NCI-H1694 treated with DMSO at 0.1 percent for 48 hours (cell line): ENCODE results near the gene LPCAT3.
A peak's percentile ranks its signal among the peaks of the same experiment; 100 is the strongest.

Experiments used
- DNase-seq: peaks from one replicate; lab custom pipeline; 2025; lab: John Stamatoyannopoulos, UW

The LPCAT3 gene

DNA sequence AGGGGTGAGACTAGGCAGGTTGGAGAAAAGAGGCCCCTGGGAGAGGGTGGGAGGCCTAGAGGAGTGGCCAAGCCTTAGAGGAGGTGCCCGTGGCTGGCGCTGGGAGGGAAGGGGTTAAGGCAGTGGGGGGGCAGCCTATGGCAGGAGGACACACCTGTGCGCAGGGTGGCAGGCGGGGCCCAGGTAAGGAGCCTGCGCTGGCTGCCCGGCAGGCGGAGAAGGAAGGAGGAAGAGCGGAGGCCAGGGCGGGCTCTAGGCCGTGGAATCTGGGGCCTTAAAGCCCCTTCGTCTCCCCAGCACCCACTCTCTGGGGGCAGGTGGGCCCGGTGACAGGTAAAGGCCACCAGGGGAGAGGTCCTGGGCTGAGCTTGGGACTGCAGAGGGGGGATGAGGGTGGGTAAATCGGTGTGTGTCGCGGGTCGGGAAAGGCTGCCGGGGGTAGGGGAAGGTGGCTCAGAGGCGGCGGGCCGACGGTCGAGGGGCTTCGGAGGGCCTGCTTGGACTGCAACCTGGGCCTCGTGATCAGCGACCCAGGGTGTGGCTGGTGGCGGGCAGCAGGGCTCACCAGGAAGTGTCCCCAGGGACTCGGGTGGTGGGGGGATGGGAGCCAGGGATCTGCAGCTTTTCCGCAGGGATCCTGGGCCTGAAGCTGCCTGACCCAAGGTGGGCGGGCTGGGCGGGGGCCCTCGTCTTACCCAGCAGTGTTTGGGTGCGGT, 55.1 kb downstream of the LPCAT3 start:
- no peak for DNase-seq

DNA sequence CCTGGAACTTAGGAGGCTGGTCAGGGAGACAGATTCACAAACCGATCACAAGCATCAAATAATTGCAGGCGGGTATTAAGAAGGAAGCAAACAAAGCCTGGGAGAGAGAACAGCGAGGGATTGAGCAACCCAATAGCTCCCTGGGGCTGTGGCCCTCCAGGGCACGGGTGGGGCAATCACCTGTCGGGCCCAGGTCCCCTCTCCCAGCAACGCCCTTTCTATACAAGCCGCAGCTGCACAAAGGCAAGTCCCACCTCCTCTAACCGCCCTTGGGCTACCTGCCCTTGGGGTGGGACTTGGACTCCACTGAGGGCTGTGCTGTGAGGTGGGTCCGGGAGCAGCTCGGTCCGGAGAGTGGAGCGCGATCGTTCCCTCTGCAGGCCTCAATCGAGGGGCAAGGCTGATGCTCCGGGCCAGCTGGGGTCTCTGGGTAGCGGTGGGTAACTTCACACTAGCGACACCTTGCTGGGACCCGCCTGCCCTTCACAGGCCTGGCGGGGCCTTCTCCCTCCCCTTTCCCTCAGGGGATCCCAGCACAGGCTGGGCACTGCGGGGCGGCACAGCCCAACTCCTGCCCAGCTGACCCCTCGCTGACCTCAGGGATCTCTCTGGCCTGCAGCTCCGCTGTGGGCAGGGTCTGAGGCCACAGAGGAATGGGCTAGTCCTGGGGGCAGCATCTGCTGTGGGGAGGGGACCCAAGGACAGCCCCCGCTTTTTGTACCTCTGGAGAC, 55.8 kb downstream of the LPCAT3 start:
- no peak for DNase-seq

DNA sequence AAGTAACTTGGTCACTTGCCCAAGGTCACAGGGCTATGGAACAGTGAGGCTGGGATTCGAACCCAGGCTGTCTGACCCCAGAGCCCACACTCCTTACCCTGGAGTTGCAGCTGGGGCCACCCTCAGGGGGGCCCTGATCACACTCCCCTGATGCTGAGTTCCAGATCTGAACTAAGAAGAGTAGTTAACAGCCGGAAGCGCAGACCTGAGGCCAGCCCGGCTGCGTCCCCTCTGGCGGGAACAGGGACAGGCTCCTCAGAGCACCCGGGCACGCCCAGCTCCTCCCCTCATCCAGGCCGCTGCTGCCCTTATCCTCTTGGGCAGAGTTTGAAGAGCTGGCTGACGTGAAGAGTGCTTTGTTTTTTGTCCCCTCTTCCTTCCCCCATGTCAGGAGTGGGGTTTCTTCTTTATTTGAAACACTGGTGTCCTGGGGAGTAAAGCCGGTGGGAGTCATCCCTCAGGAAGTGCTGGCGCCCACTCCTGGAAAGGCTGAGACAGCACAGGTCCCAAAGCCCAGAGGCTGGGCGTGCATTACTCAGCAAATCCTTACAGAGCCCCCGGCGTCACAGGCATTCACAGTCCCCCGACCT, 56.5 kb downstream of the LPCAT3 start:
- DNase-seq, result peak; percentile 83

DNA sequence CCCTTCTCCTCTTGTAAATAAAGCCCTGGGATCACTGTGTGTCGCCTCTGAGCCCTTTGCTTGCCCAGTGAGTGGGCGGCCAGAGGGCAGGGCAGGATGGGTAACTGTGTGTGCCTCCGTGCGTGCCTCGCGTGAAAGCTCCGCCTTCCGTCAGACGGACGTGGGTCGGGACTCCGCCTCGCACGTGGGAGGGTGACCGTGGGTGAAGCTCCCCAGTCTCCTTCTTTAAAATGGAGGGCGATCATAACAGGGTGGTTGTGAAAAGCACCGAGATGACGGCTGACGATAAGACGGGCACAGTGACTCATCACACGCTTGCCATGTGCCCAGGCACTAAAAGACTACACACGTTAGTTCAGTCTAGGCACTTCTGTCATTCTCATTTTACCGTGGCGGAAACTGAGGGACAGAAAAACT, 57.0 kb downstream of the LPCAT3 start:
- no peak for DNase-seq

DNA sequence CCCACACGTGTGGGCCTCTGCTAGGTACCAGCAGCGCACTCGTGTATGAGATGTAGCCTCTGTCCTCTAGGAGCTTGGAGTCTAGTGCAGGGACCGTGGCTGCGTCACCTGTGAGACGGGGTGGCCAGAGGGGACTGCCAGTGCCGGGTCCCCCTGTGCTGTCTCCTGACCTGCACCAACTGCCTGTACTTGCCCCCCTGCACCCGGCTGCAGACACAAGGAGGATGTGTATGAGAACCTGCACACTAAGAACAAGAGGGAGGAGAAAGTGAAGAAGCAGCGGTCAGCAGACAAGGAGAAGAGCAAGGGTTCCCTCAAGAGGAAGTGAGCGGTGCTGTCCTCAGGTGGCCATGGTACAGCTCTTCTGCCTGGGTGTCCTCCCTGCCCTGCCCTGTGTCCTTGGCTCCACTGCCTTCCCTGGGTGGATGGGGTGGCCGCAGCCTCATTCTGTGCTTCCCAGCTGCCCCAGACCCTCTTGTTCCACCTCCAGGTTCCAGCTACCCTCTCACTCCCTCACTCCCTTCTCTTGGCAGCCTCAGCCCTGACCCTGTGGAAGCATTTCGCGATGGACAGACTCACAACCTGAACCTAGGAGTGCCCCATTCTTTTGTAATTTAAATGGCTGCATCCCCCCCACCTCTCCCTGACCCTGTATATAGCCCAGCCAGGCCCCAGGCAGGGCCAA, 57.5 kb downstream of the LPCAT3 start:
- no peak for DNase-seq

DNA sequence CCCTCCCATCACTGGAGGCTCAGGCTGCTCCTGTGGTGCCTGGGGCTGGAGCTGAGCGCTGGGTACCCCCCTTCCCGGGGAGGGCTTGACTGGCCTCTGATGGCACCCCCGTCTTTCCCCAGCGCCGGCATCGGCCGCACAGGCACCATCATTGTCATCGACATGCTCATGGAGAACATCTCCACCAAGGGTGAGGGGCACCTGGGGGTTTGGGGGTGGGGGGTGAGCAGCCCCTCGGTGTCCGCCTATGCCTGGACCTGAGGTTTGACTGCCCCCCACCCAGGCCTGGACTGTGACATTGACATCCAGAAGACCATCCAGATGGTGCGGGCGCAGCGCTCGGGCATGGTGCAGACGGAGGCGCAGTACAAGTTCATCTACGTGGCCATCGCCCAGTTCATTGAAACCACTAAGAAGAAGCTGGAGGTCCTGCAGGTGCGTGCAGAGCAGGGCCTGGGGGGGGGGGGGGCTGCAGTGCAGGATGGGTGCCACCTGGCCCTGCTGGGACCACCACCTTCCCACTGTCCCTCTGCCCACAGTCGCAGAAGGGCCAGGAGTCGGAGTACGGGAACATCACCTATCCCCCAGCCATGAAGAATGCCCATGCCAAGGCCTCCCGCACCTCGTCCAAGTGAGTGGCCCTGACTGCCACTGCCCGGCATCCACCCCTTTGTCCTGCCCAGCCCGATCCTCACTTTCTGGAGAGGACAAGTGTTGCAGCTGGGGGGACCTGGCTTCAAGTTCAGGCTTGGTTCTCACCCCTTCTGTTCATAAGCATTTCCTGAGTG, 58.3 kb downstream of the LPCAT3 start:
- DNase-seq, result no peak

DNA sequence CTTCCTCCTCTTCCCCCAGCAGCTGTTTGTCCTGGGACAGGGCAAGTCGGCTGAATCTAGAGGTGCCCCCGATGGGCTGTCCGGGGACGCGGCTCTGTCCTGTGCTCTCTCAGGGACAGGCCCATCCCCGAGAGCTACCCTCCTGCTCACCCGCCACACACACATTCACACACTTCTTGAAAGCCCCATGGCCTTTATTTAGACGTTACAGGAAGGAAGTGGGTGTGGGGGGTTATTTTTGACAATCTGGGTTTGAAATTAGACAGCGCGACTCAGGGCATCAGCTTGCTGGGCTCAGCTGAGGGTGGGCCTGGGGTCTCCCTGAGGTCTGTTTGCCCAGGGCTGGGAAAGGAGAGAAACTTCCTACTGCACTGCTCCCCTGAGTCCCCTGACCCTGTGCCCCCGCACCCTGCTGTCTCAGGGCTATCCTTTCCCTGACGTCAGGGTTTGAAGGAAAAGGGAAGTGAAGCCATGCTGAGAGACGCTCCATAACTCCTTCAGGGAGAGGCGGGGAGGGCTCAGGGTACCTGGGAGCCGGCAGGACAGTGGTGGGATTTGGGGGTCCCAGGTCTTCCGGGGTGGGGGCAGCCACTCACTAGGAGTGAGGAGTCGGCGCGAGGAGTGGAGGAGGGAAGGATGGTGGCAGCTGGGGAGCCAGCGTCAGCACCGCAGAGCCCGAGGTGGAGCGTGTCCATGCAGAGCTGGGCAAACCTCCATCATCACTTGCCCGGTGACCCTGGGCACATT, 59.0 kb downstream of the LPCAT3 start:
- no peak for DNase-seq

DNA sequence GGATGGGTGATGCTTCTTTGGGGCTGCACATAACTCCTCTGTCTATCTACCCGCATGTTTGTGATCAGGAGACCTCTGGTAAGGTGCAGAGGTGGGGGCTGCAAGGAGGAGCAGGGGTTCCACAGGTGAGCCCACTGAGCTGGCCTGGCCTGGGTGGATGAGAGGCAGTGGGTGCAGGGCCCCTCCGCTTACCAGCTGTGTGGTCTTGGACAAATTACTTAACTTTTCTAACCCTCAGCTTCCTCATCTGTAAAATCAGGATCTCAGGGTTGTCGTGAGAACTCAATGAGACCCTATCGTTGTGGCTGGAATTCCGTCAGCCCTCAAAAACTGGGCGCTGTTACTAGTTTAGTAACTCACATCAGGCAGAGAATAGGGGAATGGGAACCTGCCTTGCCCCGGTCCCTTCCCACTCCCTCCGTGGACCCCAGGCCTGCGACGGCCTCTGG, 59.6 kb downstream of the LPCAT3 start:
- no peak for DNase-seq

DNA sequence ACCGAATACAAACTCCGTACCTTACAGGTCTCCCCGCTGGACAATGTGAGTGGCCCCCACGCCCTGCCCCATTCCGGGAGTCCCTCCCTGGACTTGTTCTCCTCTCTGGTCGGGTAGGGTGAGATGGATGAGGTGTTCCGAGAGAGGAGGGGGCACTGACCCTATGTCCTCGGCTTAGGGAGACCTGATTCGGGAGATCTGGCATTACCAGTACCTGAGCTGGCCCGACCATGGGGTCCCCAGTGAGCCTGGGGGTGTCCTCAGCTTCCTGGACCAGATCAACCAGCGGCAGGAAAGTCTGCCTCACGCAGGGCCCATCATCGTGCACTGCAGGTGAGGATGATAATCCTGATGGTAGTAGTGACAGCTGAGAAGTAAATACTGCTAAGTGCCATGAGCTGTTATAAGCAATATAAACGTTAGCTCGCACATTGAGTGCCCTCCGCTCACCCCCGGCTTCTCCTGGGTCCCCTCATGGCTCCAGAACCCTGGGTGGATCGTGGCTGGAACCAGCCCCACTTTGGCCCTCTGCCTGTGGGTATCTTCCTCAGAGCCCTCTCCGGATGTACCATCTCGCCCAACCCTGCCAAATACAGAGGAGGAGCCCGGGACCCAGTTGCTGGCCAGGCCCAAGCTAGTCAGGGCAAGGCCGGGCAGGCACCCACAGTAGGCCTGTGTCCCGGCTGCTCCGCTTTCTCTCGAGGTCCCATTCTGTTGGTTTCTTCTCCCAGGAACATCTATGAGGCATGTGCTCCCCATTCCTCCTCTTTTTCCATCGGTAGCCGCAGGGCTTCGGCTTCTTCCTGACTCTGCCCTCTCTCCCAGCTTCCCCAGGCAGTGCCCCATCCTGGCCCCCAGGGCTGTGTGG, 60.3 kb downstream of the LPCAT3 start:
- DNase-seq, result no peak

DNA sequence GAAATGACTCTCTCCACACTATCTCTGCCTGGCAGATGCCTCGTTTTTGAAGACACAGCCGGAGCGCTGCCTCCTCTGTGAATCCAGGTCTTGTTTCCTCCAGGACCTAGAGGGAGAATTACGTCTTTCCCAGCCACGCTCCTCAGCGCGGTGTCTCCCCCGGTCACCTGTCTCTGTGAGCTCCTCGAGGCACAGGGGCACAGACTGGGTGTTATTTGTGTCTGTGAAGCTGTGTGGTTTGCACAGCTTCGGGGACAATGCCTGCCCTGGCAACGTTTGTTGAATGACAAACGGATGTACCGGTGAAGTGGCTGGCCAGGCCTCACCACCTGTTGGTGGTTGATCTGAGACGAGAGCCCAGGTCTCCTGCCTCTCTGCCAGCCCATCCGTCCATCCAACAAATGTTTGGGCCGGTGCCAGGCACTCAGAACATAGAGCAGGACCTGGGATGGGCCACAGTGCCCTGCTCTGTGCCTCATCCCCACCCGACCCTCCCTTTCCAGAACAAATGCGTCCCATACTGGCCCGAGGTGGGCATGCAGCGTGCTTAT, 61.0 kb downstream of the LPCAT3 start:
- no peak for DNase-seq

DNA sequence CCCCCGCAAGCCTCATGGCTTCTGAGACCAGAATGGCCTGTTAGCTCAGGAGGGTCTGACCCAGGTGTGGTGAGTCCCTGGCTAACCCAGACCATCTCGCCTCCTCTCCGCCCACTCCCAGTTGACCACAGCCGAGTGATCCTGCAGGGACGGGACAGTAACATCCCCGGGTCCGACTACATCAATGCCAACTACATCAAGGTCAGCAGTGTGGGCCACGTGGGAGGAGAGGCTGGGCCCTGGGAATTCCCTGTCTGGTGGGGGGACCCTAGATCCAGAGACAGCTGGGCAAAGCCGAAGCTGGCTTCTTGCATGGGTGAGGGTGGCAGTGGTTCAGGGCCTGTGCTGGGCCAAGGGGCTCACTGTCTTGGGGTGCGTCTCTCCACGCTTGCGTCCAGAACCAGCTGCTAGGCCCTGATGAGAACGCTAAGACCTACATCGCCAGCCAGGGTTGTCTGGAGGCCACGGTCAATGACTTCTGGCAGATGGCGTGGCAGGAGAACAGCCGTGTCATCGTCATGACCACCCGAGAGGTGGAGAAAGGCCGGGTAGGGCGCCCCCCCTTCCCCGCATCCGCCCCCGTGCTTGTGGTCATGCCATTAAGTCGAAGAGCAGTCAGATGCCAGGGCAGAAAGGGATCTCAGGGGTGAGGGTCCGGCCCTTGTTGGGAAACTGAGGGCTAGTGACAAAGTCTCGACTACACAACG, 62.1 kb downstream of the LPCAT3 start:
- DNase-seq, result no peak

DNA sequence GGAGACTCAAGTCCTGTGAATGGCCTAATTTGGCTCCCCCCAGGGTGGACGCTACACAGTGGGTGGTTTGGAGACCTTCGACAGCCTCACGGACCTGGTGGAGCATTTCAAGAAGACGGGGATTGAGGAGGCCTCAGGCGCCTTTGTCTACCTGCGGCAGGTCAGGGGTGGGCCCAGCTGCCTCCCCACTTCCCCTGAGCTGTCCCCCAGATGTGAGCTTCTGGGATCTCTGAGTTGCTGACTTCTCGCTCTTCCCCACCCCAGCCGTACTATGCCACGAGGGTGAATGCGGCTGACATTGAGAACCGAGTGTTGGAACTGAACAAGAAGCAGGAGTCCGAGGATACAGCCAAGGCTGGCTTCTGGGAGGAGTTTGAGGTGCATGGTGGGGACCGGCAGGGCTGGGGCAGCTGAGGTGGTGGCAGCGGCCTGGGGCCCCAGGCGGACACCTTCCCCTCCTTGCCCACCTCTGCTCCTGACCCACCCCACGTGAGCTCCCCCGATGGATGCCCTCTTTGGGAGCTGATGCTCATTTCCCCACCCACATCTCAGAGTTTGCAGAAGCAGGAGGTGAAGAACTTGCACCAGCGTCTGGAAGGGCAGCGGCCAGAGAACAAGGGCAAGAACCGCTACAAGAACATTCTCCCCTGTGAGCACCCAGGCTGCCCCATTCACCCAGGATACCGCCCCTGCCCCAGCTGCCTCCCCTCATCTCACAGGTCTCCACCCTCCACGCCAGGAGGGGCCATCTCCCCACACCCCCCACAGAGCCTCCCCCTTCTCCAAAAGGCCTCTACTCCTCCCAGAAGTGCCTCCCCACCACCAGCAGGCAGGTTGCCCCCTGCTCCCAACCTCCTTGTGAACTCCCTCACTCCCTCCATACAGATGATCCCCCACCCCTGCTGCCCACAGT, 62.9 kb downstream of the LPCAT3 start:
- no peak for DNase-seq

DNA sequence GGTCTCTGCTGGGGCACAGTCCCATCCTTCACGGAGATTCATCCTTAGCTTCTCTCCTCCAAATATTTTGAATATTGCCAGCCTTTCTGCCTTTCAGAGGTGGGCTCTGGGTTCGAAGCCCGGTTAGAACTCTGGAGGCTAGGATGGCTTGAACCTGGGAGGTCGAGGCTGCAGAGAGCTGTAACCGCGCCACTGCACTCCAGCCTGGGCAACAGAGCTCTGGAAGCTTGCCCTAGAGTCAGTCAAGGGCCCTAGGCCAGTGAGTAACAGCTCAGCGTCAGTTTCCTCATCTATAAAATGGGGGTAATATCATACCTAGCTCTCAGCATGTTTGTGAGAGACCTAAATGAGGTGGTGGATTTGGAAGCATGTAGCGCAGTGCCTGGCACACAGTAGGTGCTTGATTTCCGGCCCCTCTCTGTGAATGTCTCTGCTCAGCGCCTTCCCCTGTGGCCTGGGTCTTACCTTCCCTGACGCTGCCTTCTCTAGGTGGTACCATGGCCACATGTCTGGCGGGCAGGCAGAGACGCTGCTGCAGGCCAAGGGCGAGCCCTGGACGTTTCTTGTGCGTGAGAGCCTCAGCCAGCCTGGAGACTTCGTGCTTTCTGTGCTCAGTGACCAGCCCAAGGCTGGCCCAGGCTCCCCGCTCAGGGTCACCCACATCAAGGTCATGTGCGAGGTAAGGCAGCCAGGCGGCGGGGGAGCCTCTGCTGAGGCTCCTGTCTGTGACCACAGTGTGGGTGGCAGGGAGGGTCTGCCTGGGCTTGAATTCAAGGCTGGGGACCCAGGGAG, 63.8 kb downstream of the LPCAT3 start:
- DNase-seq, result no peak

DNA sequence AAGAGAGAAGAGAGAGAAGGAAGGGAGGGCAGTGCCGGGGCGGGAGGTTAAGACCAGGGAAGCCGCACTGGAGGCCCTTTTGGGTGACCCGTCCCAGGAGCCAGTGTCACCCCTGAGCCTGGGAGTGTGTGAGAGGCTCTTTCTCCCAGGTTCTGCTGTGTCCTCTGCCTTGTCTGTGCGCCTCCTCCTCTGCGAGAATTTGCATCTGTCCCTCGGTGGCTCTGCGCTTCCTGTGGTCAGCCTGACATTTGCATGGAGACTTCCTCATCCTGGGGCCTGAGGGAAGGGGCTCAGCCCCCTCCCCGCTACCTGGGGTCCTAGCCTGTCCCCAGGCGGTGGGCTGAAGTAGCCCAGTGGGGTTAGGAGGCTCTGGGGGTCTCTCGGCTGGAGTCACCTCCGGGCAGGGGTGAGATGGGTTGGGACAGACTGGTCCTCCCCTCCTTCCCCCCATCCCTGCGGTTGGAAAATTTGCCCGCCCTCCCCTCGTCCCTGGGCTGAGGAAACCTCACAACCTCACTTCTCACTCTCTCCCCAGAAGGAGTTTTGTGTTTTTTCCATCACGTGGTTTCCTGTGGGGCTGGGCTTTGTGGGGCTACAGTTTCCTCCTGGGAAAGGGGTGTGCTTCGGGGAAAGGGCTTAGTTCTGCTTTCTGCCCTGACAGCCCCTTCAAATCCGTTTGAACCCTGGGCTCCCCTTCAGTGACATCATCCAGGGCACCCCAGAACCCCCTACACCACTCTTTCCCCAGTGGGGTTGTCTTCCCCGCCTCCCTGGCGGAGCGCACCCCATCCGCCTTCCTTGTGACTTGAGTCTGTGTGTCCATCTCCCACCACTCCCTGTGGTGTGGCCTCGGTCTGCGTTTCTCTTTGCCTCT, 64.6 kb downstream of the LPCAT3 start:
- DNase-seq, result no peak

DNA sequence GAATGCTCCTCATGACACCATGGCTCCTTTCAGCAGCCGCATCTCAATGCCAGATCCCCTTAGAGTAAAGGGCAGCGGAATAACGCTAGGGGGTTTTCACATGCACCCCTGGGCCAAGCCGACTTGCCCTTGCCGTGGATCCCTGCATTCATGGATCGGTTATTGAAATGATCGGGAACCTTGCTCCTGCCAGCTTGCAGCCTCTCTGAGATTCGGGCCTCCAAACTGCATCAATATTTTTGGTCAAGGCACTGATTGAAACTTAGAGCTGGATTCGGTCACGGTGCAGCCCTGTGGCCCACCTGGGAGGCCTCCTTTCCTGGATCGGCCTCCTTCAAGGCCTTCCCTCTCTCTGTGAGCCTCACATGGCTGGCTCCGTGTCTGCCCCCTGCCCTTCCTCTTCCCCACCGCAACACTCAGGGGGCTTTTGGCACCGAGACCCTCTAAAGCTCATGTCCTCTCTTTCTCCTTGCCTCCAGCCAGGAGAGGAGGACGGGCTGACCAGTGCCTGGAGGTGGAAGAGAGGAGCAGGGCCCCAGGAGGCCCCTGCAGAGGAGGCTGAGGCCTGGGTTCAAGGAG, 65.3 kb downstream of the LPCAT3 start:
- no peak for DNase-seq
